Erythroblast (primary cell): ENCODE results near the gene MYO1H.

Source experiments
- GATA1 ChIP-seq: IDR thresholded peaks from 2 replicates; pipeline ENCODE4 v1.6.1; 2011; ENCODE audit warnings: low read depth, mild to moderate bottlenecking, control low read depth, low read length, moderate library complexity
- POLR2A ChIP-seq: IDR thresholded peaks from 2 replicates; pipeline ENCODE4 v1.6.1; 2011; ENCODE audit warnings: mild to moderate bottlenecking, low read length

DNA sequence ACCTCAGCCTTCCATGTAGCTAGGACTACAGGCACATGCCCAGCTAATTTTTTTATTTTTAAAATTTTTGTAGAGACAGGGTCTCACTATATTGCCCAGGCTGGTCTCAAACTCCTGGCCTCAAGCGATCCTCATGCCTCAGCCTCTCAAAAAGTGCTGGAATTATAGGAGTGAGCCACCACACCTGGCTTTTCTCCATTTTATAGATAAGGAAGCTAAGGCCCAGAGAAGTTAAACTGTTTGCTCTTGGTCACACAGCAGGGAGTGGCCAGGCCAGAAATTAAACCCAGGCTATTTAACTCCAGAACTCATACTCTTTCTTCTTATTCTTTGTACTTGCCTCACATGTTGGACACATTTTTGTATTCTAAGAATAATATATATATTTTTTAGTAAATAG lies 146.2 kb downstream of the MYO1H start:
- no peak for TF ChIP-seq POLR2A
- TF ChIP-seq GATA1, result no peak
